Liver (tissue), 3 donors: ENCODE measurements around the gene INPP5A.
"Not testable (repeated sequence)": the region's sequence is repeated elsewhere in the genome, so short reads cannot be mapped to it uniquely, and the experiment has no call there.

Source experiments
- TAF1 ChIP-seq: conservative IDR thresholded peaks from 2 replicates; pipeline ENCODE4 v1.6.1; 2016; ENCODE audit warnings: antibody characterized with exemption, mild to moderate bottlenecking
- TF ChIP-seq, protein P1 (sequence below): fragments of 150-350 bp; IDR thresholded peaks from 2 replicates; pipeline ENCODE4 v1.5.1; 2017; ENCODE audit warnings: improper control_type of control experiment, low read depth, low read length; ENCODE audit not compliant: missing input control
- donor health status: healthy.
- donor health status: healthy.

DNA sequence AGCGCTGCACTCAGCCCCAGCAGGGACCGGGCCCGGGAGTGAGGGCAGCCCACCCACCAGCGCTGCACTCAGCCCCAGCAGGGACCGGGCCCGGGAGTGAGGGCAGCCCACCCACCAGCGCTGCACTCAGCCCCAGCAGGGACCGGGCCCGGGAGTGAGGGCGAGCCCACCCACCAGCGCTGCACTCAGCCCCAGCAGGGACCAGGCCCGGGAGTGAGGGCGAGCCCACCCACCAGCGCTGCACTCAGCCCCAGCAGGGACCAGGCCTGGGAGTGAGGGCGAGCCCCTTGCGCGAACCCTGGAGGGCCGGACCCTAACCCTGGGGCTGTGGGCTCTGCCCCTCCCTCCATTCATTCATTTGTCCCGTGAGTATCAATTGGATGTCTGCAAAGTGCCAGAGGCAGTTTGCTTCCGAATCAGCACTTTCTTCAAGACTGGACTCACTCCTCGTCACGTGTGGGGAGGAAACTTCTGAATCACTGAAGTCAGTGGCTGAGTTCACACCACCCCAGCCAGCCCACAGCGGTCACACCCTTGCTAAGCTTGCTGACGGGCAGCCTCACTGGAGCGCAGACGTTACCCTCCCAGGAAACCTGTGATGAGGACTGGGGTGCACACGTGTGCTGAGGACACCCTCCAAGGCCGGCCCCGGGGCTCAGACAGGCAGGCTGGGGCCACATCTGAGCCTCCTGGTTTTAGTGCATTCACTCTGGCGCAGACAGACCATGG lies 205.8 kb downstream of the INPP5A start:
- not testable (repeated sequence) for TF ChIP-seq TAF1
- TF ChIP-seq, protein P1, sequence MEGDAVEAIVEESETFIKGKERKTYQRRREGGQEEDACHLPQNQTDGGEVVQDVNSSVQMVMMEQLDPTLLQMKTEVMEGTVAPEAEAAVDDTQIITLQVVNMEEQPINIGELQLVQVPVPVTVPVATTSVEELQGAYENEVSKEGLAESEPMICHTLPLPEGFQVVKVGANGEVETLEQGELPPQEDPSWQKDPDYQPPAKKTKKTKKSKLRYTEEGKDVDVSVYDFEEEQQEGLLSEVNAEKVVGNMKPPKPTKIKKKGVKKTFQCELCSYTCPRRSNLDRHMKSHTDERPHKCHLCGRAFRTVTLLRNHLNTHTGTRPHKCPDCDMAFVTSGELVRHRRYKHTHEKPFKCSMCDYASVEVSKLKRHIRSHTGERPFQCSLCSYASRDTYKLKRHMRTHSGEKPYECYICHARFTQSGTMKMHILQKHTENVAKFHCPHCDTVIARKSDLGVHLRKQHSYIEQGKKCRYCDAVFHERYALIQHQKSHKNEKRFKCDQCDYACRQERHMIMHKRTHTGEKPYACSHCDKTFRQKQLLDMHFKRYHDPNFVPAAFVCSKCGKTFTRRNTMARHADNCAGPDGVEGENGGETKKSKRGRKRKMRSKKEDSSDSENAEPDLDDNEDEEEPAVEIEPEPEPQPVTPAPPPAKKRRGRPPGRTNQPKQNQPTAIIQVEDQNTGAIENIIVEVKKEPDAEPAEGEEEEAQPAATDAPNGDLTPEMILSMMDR = not testable (repeated sequence)
